Vagina (tissue), 2 donors: ENCODE data around the gene MAGOHB. TPM values are rescaled to one million over a fixed set of nuclear protein-coding genes. Genes with fewer than 3 reads are reported as not detected.

Source experiments
- DNase-seq, 2 donors: peaks; one replicate each; pipeline ENCODE4 v3.0.0-alpha.2; 2017; ENCODE audit errors: extremely low spot score in 2 of 2
- H3K27ac ChIP-seq: fragments of 200-600 bp; sonication (generic); one replicate; pipeline ENCODE4 v1.5.1; 2019
- H3K27me3 ChIP-seq: fragments of 200-600 bp; sonication (generic); one replicate; pipeline ENCODE4 v1.5.1; 2019
- H3K36me3 ChIP-seq, 2 donors: fragments of 200-600 bp; sonication (generic); one replicate each; pipeline ENCODE4 v1.5.1; 2017 to 2019
- H3K4me1 ChIP-seq: fragments of 200-600 bp; sonication (generic); one replicate; pipeline ENCODE4 v1.5.1; 2019
- H3K4me3 ChIP-seq, 2 donors: fragments of 200-600 bp; sonication (generic); 1 replicate in 1 of 2; 2 replicates in 1 of 2; pipeline ENCODE4 v1.5.1; 2016 to 2019
- H3K9me3 ChIP-seq: fragments of 200-600 bp; sonication (generic); one replicate; pipeline ENCODE4 v1.5.1; 2019
- CTCF ChIP-seq, 3 experiments: fragments of 450-650 bp in 2 of 3; fragments of 200-600 bp in 1 of 3; sonication (generic) in 1 of 3; IDR thresholded peaks; one replicate each; pipeline ENCODE4 v1.5.1; 2017 to 2019; ENCODE audit warnings: antibody characterized with exemption in 3 of 3, mild to moderate bottlenecking in 2 of 3, moderate library complexity in 2 of 3
- POLR2A ChIP-seq, 2 donors: fragments of 450-650 bp; IDR thresholded peaks; one replicate each; pipeline ENCODE4 v1.6.1; 2017; ENCODE audit warnings: antibody characterized with exemption in 2 of 2, mild to moderate bottlenecking in 2 of 2, moderate library complexity in 2 of 2
- POLR2AphosphoS5 ChIP-seq, 2 donors: sonication (generic); formaldehyde crosslinking; IDR thresholded peaks; one replicate each; pipeline ENCODE4 v1.9.0; 2017; ENCODE audit warnings: antibody characterized with exemption in 2 of 2, mild to moderate bottlenecking in 2 of 2, low read depth in 1 of 2; ENCODE audit not compliant: insufficient read depth in 1 of 2
- intact Hi-C: fragments of 100-400 bp; cut with DNase I; formaldehyde crosslinking; loops from one replicate; pipeline ENCODE4 v1.15.1; 2023
- total RNA-seq: library from RNA; depleted of rRNA; stranded (reverse); fragments of >200 nt; gene quantifications from one replicate; pipeline ENCODE4 v1.2.3, GENCODE V29; 2016

Gene MAGOHB
- total RNA-seq, 1 donor from 2014 or later: 7.9 TPM

GRCh38 chr12:10635306-10635705, 21.9 kb upstream of the MAGOHB start:
- Histone ChIP-seq H3K9me3 (no peaks in the 10 kb centered on the region), H3K27ac (no peak overlapping the region), H3K4me1 (no peaks in the 10 kb centered on the region), H3K4me3 (no peak overlapping the region), H3K27me3 (no peaks in the 10 kb centered on the region), H3K36me3 (no peaks in the 10 kb centered on the region)
- no peak for DNase-seq
- intact Hi-C loops: no loop called here
- TF ChIP-seq CTCF (IDR thresholded peaks at IDR 0.05) (no peak), POLR2A (IDR thresholded peaks at IDR 0.05) (no peak), POLR2AphosphoS5 (IDR thresholded peaks at IDR 0.05; ENCODE audit: insufficient read depth in 1 of 2, low read depth in 1 of 2) (no peak)

- H3K27me3 ChIP-seq: no peaks in the 10 kb centered on the region
- no peaks in the 10 kb centered on the region for H3K4me1 ChIP-seq
- intact Hi-C loops: no loop called here
- H3K36me3 ChIP-seq: no peaks in the 10 kb centered on the region
- no peak for TF ChIP-seq CTCF (IDR thresholded peaks at IDR 0.05)
- no peak for DNase-seq
- no peak overlapping the region for H3K4me3 ChIP-seq
- no peak overlapping the region for H3K27ac ChIP-seq
- H3K9me3 ChIP-seq: no peaks in the 10 kb centered on the region
Observed at GRCh38 chr12:10634427-10634826, 21.0 kb upstream of the MAGOHB start.

- no peak for TF ChIP-seq POLR2A (IDR thresholded peaks at IDR 0.05)
- no peak for TF ChIP-seq POLR2AphosphoS5 (IDR thresholded peaks at IDR 0.05; ENCODE audit: insufficient read depth in 1 of 2, low read depth in 1 of 2)
- TF ChIP-seq CTCF (IDR thresholded peaks at IDR 0.05): no peak
Observed at GRCh38 chr12:10633541-10633940, 20.1 kb upstream of the MAGOHB start.

GRCh38 chr12:10632226-10632625, 18.8 kb upstream of the MAGOHB start:
- no peak overlapping the region for H3K4me3 ChIP-seq
- no peak for TF ChIP-seq CTCF (IDR thresholded peaks at IDR 0.05)
- TF ChIP-seq POLR2A (IDR thresholded peaks at IDR 0.05): no peak
- no peaks in the 10 kb centered on the region for H3K27me3 ChIP-seq
- H3K36me3 ChIP-seq: no peaks in the 10 kb centered on the region
- H3K4me1 ChIP-seq: no peaks in the 10 kb centered on the region
- intact Hi-C loops: no loop called here
- H3K27ac ChIP-seq: no peak overlapping the region
- no peak for DNase-seq
- H3K9me3 ChIP-seq: no peaks in the 10 kb centered on the region

More at GRCh38 chr12:10633541-10633940, 20.1 kb upstream of the MAGOHB start:
- no peaks in the 10 kb centered on the region for H3K36me3 ChIP-seq
- H3K4me3 ChIP-seq: no peak overlapping the region
- intact Hi-C loops: no loop called here
- DNase-seq: no peak
- H3K27me3 ChIP-seq: no peaks in the 10 kb centered on the region
- H3K27ac ChIP-seq: no peak overlapping the region
- no peaks in the 10 kb centered on the region for H3K9me3 ChIP-seq
- no peaks in the 10 kb centered on the region for H3K4me1 ChIP-seq

GRCh38 chr12:10624605-10625004, 11.2 kb upstream of the MAGOHB start:
- no peak overlapping the region for H3K27ac ChIP-seq
- DNase-seq: no peak
- no peaks in the 10 kb centered on the region for H3K27me3 ChIP-seq
- H3K4me1 ChIP-seq: no peaks in the 10 kb centered on the region
- no peaks in the 10 kb centered on the region for H3K36me3 ChIP-seq
- TF ChIP-seq POLR2AphosphoS5 (IDR thresholded peaks at IDR 0.05; ENCODE audit: insufficient read depth in 1 of 2, low read depth in 1 of 2): no peak
- no peak for TF ChIP-seq POLR2A (IDR thresholded peaks at IDR 0.05)
- TF ChIP-seq CTCF (IDR thresholded peaks at IDR 0.05): no peak
- H3K9me3 ChIP-seq: no peaks in the 10 kb centered on the region
- no peak overlapping the region for H3K4me3 ChIP-seq
- intact Hi-C loops: no loop called here
